Endothelial cell of umbilical vein (primary cell): ENCODE measurements around the gene SMOC2. TPM values are rescaled to one million over a fixed set of nuclear protein-coding genes. Genes with fewer than 3 reads are reported as not detected.

Source experiments
- BruUV-seq: library from RNA; stranded (reverse); fragments of 400-500 nt; replicated peaks from 2 replicates; lab custom pipeline; 2021; lab: Mats Ljungman, UMichigan
- CTCF ChIA-PET: fragments of 300-600, 350-600 bp; sonication (Branson Sonifier 250); formaldehyde crosslinking; loops from one replicate; lab custom pipeline; 2021; ENCODE audit warnings: antibody characterized with exemption, inconsistent platforms; lab: Charles Lee
- POLR2A ChIA-PET: fragments of 300-600, 350-600 bp; sonication (Branson Sonifier 250); formaldehyde crosslinking; loops from one replicate; lab custom pipeline; 2021; ENCODE audit warnings: antibody characterized with exemption, inconsistent platforms; lab: Charles Lee
- DNase-seq: peaks from one replicate; pipeline ENCODE4 v3.0.0-alpha.2; 2011; ENCODE audit warnings: low read depth, low spot score
- FAIRE-seq: peaks from 2 replicates; lab custom pipeline; 2011; peaks lifted over from hg19 to GRCh38; lab: Jason Lieb, UNC
- H2AFZ ChIP-seq: 2 replicates; pipeline ENCODE4 v1.6.0; 2012; ENCODE audit warnings: low read depth, low read length, control low read depth, inconsistent platforms
- H3K27ac ChIP-seq: 2 replicates; pipeline ENCODE4 v1.5.1; 2011; ENCODE audit warnings: low read depth, mild to moderate bottlenecking, control low read depth, low read length, moderate library complexity; ENCODE audit not compliant: insufficient read depth
- H3K27me3 ChIP-seq, 2 experiments: 2 replicates each; pipeline versions ENCODE4 v1.6.0 to v1.6.1; 2011; ENCODE audit warnings: low read length in 2 of 2, mixed read lengths in 1 of 2; ENCODE audit not compliant: control insufficient read depth in 2 of 2, insufficient read depth in 2 of 2
- H3K36me3 ChIP-seq, 2 experiments: 2 replicates in 1 of 2; 3 replicates in 1 of 2; pipeline ENCODE4 v1.5.1; 2011; ENCODE audit warnings: low read length in 2 of 2, mild to moderate bottlenecking in 1 of 2, moderate library complexity in 1 of 2; ENCODE audit not compliant: control insufficient read depth in 2 of 2, insufficient read depth in 2 of 2; ENCODE audit errors: extremely low read depth in 1 of 2
- H3K4me1 ChIP-seq: 3 replicates; pipeline ENCODE4 v1.5.1; 2011; ENCODE audit warnings: mild to moderate bottlenecking, low read length; ENCODE audit not compliant: control insufficient read depth, insufficient read depth; ENCODE audit errors: extremely low read depth
- H3K4me2 ChIP-seq: 2 replicates; pipeline ENCODE4 v1.6.1; 2011; ENCODE audit warnings: low read length, control low read depth, mixed read lengths; ENCODE audit not compliant: insufficient read depth
- H3K4me3 ChIP-seq, 3 experiments: fragments of 200-600 bp in 1 of 3; sonication (generic), shearing (Covaris generic) in 1 of 3; replicated peaks in 1 of 3; 2 replicates each; pipeline ENCODE4 v1.5.1; 2011 to 2016; ENCODE audit warnings: control low read depth in 3 of 3, low read length in 3 of 3, mild to moderate bottlenecking in 2 of 3, inconsistent platforms in 1 of 3, low read depth in 1 of 3, moderate library complexity in 1 of 3; ENCODE audit not compliant: insufficient read depth in 1 of 3
- H3K79me2 ChIP-seq: 2 replicates; pipeline ENCODE4 v1.6.0; 2012; ENCODE audit warnings: low read length, inconsistent platforms; ENCODE audit not compliant: control insufficient read depth, insufficient read depth
- H3K9ac ChIP-seq: replicated peaks from 2 replicates; pipeline ENCODE3; 2011; ENCODE audit warnings: low read length, control low read depth; ENCODE audit not compliant: insufficient read depth; ENCODE audit errors: extremely low read depth
- H3K9me1 ChIP-seq: replicated peaks from 3 replicates; pipeline ENCODE4 v1.6.0; 2011; ENCODE audit warnings: mild to moderate bottlenecking, low read length; ENCODE audit not compliant: control insufficient read depth, insufficient read depth; ENCODE audit errors: extremely low read depth
- H3K9me3 ChIP-seq: replicated peaks from 2 replicates; pipeline ENCODE4 v1.5.1; 2012; ENCODE audit warnings: low read length, inconsistent platforms; ENCODE audit not compliant: control insufficient read depth, insufficient read depth
- H4K20me1 ChIP-seq: replicated peaks from 2 replicates; pipeline ENCODE3; 2011; ENCODE audit warnings: mild to moderate bottlenecking, low read length; ENCODE audit not compliant: control insufficient read depth, insufficient read depth; ENCODE audit errors: extremely low read depth
- EZH2 ChIP-seq: IDR thresholded peaks from 2 replicates; pipeline ENCODE4 v1.6.1; 2012; ENCODE audit warnings: borderline replicate concordance, low read depth, mild to moderate bottlenecking, moderate library complexity, low read length, inconsistent platforms; ENCODE audit not compliant: severe bottlenecking
- FOS ChIP-seq: IDR thresholded peaks from 2 replicates; pipeline ENCODE4 v1.6.1; 2011; ENCODE audit warnings: mild to moderate bottlenecking, low read length, moderate library complexity, borderline replicate concordance; ENCODE audit not compliant: insufficient read depth
- GATA2 ChIP-seq: IDR thresholded peaks from 2 replicates; pipeline ENCODE4 v1.7.0; 2011; ENCODE audit warnings: low read depth, mild to moderate bottlenecking, moderate library complexity, mixed read lengths, low read length; ENCODE audit not compliant: insufficient read length, insufficient read depth
- JUN ChIP-seq: IDR thresholded peaks from 2 replicates; pipeline ENCODE4 v1.6.1; 2011; ENCODE audit warnings: borderline replicate concordance, low read depth; ENCODE audit not compliant: insufficient read length, insufficient read depth
- MYC ChIP-seq: IDR thresholded peaks from one replicate; pipeline ENCODE4 v1.6.1; 2011; ENCODE audit warnings: mild to moderate bottlenecking, low read depth, low read length
- POLR2AphosphoS5 ChIP-seq: IDR thresholded peaks from 2 replicates; pipeline ENCODE4 v1.6.1; 2012; ENCODE audit warnings: low read depth, mild to moderate bottlenecking, control low read depth, low read length, moderate library complexity; ENCODE audit not compliant: insufficient read depth
- dilution Hi-C: fragments of 300-500 bp; cut with MboI; formaldehyde crosslinking; loops from one replicate; pipeline ENCODE4 v1.15.0; 2019; ENCODE audit warnings: low sequenced_read_pairs; ENCODE audit not compliant: extremely low pct_ligation_motif_present
- intact Hi-C: fragments of 100-400 bp; cut with micrococcal nuclease; formaldehyde crosslinking; loops from one replicate; pipeline ENCODE4 v1.10.0; 2022
- polyA plus RNA-seq, 4 experiments: library from polyadenylated mRNA; depleted of rRNA in 3 of 4; stranded (reverse) in 3 of 4; unstranded in 1 of 4; fragments of >200 nt; gene quantifications; 2 replicates each; pipeline versions ENCODE4 v1.2.1 to v1.2.3, GENCODE V29; 2011 to 2012; ENCODE audit warnings: missing spikeins in 1 of 4
- total RNA-seq: library from RNA; stranded (reverse); gene quantifications from 2 replicates; pipeline ENCODE4 v1.2.3, GENCODE V29; 2021
- TF ChIP-seq, protein P1 (sequence below): IDR thresholded peaks from 2 replicates; pipeline ENCODE4 v1.6.1; 2011; ENCODE audit not compliant: insufficient read depth, insufficient read length
- TF ChIP-seq, protein P2 (sequence below), 2 donors: IDR thresholded peaks; 1 replicate in 1 of 2; 2 replicates in 1 of 2; pipeline ENCODE4 v1.5.1; 2011; ENCODE audit warnings: low read length in 2 of 2, mild to moderate bottlenecking in 2 of 2, moderate library complexity in 2 of 2, control low read depth in 1 of 2, inconsistent platforms in 1 of 2, low read depth in 1 of 2; ENCODE audit not compliant: insufficient read depth in 1 of 2; ENCODE audit errors: extremely low read depth in 1 of 2

SMOC2 gene
- total and polyA plus RNA-seq, 2 donors (not counting 3 experiments of a cell fraction or from before 2014, with no cell fraction given), result not detected

DNA sequence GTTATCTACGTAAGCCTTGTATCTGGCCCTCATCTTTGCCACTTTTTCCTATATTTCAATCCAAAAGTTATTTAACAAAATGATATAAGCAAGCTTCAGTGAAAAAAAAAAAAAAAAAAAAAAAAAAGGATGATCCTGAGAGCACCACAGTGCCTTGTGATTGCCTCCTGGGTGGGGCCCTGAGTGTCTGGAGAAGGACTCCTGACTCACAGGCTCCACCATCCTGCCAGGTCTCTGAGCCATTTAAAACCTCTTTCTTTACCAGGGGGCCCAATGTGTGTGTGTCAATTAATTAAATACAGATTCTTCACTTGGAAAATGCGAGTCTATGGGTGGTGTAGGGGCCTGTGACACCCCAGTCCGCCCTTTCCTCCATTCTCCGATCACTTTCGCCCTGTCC is 105.2 kb downstream of the SMOC2 start:
- H3K4me2 ChIP-seq, result no peak overlapping the region
- H4K20me1 ChIP-seq, result no peaks in the 10 kb centered on the region
- FAIRE-seq (no peak), DNase-seq (no peak)
- ChIA-PET CTCF (no interaction called here), POLR2A (no interaction called here)
- no peak for TF ChIP-seq FOS
- TF ChIP-seq, protein P1, sequence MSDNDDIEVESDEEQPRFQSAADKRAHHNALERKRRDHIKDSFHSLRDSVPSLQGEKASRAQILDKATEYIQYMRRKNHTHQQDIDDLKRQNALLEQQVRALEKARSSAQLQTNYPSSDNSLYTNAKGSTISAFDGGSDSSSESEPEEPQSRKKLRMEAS, result no peak
- TF ChIP-seq GATA2, result no peak
- no peak for TF ChIP-seq POLR2AphosphoS5
- TF ChIP-seq, protein P2, sequence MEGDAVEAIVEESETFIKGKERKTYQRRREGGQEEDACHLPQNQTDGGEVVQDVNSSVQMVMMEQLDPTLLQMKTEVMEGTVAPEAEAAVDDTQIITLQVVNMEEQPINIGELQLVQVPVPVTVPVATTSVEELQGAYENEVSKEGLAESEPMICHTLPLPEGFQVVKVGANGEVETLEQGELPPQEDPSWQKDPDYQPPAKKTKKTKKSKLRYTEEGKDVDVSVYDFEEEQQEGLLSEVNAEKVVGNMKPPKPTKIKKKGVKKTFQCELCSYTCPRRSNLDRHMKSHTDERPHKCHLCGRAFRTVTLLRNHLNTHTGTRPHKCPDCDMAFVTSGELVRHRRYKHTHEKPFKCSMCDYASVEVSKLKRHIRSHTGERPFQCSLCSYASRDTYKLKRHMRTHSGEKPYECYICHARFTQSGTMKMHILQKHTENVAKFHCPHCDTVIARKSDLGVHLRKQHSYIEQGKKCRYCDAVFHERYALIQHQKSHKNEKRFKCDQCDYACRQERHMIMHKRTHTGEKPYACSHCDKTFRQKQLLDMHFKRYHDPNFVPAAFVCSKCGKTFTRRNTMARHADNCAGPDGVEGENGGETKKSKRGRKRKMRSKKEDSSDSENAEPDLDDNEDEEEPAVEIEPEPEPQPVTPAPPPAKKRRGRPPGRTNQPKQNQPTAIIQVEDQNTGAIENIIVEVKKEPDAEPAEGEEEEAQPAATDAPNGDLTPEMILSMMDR (IDR thresholded peaks at IDR 0.05; ENCODE audit: extremely low read depth in 1 of 2, insufficient read depth in 1 of 2, low read depth in 1 of 2, low read length in 2 of 2), result no peak
- no peak overlapping the region for H3K4me3 ChIP-seq
- no peaks in the 10 kb centered on the region for H3K9me3 ChIP-seq
- no peak overlapping the region for H3K27ac ChIP-seq
- no peaks in the 10 kb centered on the region for H3K4me1 ChIP-seq
- no peaks in the 10 kb centered on the region for H3K9me1 ChIP-seq
- dilution Hi-C loops, result no loop called here
- H3K36me3 ChIP-seq, result no peaks in the 10 kb centered on the region
- no peak overlapping the region for H3K9ac ChIP-seq
- intact Hi-C loops, result no loop called here
- no peak overlapping the region for H2AFZ ChIP-seq
- no peaks in the 10 kb centered on the region for H3K79me2 ChIP-seq
- peaks cover 1 to 2% of the 10 kb centered on the region in 2 experiments for H3K27me3 ChIP-seq
- BruUV-seq, result no TSS peak

DNA sequence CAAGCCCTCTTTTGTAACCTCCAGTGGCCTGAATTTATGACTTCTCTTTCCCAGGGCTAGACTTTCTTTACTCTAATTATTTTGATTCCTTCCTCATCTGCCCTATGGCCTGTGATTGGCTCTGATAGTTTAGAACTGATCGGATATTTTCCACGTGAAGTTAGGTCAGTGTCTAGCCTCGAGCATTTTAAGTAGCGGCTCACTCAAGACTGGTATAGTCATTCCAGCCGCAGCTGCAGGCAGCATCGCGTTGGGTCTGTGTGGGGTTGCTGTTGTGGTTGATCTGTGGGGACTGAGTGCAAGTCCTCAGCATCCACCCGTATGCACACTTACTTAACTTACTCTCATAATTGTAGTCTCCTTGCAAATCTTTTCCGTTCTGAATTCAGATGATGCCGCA is 105.7 kb downstream of the SMOC2 start:
- CTCF ChIA-PET, result no interaction called here
- intact Hi-C loops (no loop called here), dilution Hi-C loops (no loop called here)
- no TSS peak for BruUV-seq
- Histone ChIP-seq H3K9ac (no peak overlapping the region), H3K4me2 (no peak overlapping the region), H3K27me3 (peaks cover 0 to 1% of the 10 kb centered on the region in 2 experiments), H3K79me2 (no peaks in the 10 kb centered on the region), H2AFZ (no peak overlapping the region), H3K9me3 (no peaks in the 10 kb centered on the region), H3K9me1 (no peaks in the 10 kb centered on the region), H3K27ac (no peak overlapping the region), H3K36me3 (no peaks in the 10 kb centered on the region), H3K4me3 (no peak overlapping the region), H3K4me1 (no peaks in the 10 kb centered on the region), H4K20me1 (no peaks in the 10 kb centered on the region)
- DNase-seq (no peak), FAIRE-seq (no peak)
- no peak for TF ChIP-seq JUN
- no peak for TF ChIP-seq EZH2
- TF ChIP-seq MYC, result no peak
- TF ChIP-seq, protein P1, result no peak
- TF ChIP-seq, protein P2 (IDR thresholded peaks at IDR 0.05; ENCODE audit: extremely low read depth in 1 of 2, insufficient read depth in 1 of 2, low read depth in 1 of 2, low read length in 2 of 2), result no peak
- POLR2A ChIA-PET, result no interaction called here
